ENCODE results near the gene ADAMTS12. TPM values are rescaled to one million over a fixed set of nuclear protein-coding genes. Genes with fewer than 3 reads are reported as not detected.

The ADAMTS12 gene
- total and polyA plus RNA-seq, 7 experiments from 2014 or later = not detected

GRCh38 chr5:33628796-33629195 lies 263.0 kb downstream of the ADAMTS12 start:
- Mint-ChIP-seq H3K27ac (no peak overlapping the region), H3K4me1 (no peaks in the 10 kb centered on the region), H3K4me3 (no peak overlapping the region), H3K9me3 (peaks cover 0 to 18% (median 2%) of the 10 kb centered on the region in 11 donors), H3K27me3 (peaks cover 0 to 9% (median under 1%) of the 10 kb centered on the region in 5 donors), H3K36me3 (no peaks in the 10 kb centered on the region)
- no peaks in the 10 kb centered on the region for H3K27me3 ChIP-seq (ENCODE audit: control insufficient read depth in 2 of 2, insufficient read depth in 2 of 2, low read length in 2 of 2)
- H3K4me3 ChIP-seq (ENCODE audit: low read length) = no peak overlapping the region
- DNase-seq (no peak), ATAC-seq (no peak)
- intact Hi-C loops (cut with micrococcal nuclease) = no loop called here
- CTCF ChIA-PET = no interaction called here
- no peaks in the 10 kb centered on the region for H3K36me3 ChIP-seq (ENCODE audit: control insufficient read depth in 2 of 3, insufficient read depth in 3 of 3, low read length in 3 of 3)
- no peak overlapping the region for H3K27ac ChIP-seq (ENCODE audit: low read depth, low read length)
- POLR2A ChIA-PET = no interaction called here
- no peaks in the 10 kb centered on the region for H3K9me3 ChIP-seq (ENCODE audit: control insufficient read depth in 2 of 3, low read length in 3 of 3)
- no peaks in the 10 kb centered on the region for H3K4me1 ChIP-seq (ENCODE audit: control insufficient read depth in 2 of 2, insufficient read depth in 2 of 2, low read length in 2 of 2)

GRCh38 chr5:33621514-33621913 lies 270.3 kb downstream of the ADAMTS12 start:
- H3K36me3 Mint-ChIP-seq = no peaks in the 10 kb centered on the region
- Histone ChIP-seq H3K4me3 (ENCODE audit: low read length) (no peak overlapping the region), H3K36me3 (ENCODE audit: control insufficient read depth in 2 of 3, insufficient read depth in 3 of 3, low read length in 3 of 3) (no peaks in the 10 kb centered on the region), H3K27me3 (ENCODE audit: control insufficient read depth in 2 of 2, insufficient read depth in 2 of 2, low read length in 2 of 2) (no peaks in the 10 kb centered on the region), H3K4me1 (ENCODE audit: control insufficient read depth in 2 of 2, insufficient read depth in 2 of 2, low read length in 2 of 2) (no peaks in the 10 kb centered on the region), H3K9me3 (ENCODE audit: control insufficient read depth in 2 of 3, low read length in 3 of 3) (no peaks in the 10 kb centered on the region), H3K27ac (ENCODE audit: low read depth, low read length) (no peak overlapping the region)
- ATAC-seq (no peak), DNase-seq (no peak)
- peaks cover 0 to 4% (median 0%) of the 10 kb centered on the region in 11 donors for H3K9me3 Mint-ChIP-seq
- no peak overlapping the region for H3K27ac Mint-ChIP-seq
- no peak overlapping the region for H3K4me3 Mint-ChIP-seq
- CTCF ChIA-PET = no interaction called here
- H3K4me1 Mint-ChIP-seq = no peaks in the 10 kb centered on the region
- intact Hi-C loops (cut with micrococcal nuclease) = no loop called here
- peaks cover 0 to 23% (median 8%) of the 10 kb centered on the region in 5 donors for H3K27me3 Mint-ChIP-seq
- POLR2A ChIA-PET = no interaction called here

DNA sequence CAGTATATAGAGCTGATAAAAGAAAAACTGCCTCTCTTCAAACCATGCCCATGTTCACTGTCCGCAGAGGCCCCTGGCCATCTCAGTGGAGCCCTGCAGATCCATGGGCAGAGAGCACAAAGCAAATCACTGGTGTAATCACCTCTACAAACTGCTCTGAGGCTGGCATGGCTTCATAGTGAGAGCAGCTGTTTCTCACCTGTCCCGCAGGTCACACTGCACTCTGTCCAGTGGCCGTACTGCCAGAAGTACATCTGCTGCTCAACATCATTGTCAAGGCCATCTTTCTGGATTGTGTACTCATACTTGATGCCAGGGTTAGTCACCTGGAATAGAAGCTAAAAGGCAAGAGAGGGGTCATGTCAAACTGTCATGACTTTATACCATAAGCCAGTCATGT lies 277.8 kb downstream of the ADAMTS12 start:
- intact Hi-C loops (cut with micrococcal nuclease) = no loop called here
- Mint-ChIP-seq H3K36me3 (no peaks in the 10 kb centered on the region), H3K4me3 (no peak overlapping the region), H3K4me1 (no peaks in the 10 kb centered on the region), H3K27ac (no peak overlapping the region), H3K9me3 (no peaks in the 10 kb centered on the region), H3K27me3 (no peaks in the 10 kb centered on the region)
- CTCF ChIA-PET = interaction anchor here (0.6 kb wide), 1 partner anchor 382 kb away, joined by 3 read pairs; no protein-coding TSS in a partner anchor
- Histone ChIP-seq H3K4me1 (ENCODE audit: control insufficient read depth in 2 of 2, insufficient read depth in 2 of 2, low read length in 2 of 2) (no peaks in the 10 kb centered on the region), H3K36me3 (ENCODE audit: control insufficient read depth in 2 of 3, insufficient read depth in 3 of 3, low read length in 3 of 3) (no peaks in the 10 kb centered on the region), H3K27me3 (ENCODE audit: control insufficient read depth in 2 of 2, insufficient read depth in 2 of 2, low read length in 2 of 2) (no peaks in the 10 kb centered on the region), H3K27ac (ENCODE audit: low read depth, low read length) (no peak overlapping the region), H3K9me3 (ENCODE audit: control insufficient read depth in 2 of 3, low read length in 3 of 3) (no peaks in the 10 kb centered on the region), H3K4me3 (ENCODE audit: low read length) (no peak overlapping the region)
- POLR2A ChIA-PET = no interaction called here
- no peak for ATAC-seq
- DNase-seq = no peak

GRCh38 chr5:33612386-33612785 lies 279.4 kb downstream of the ADAMTS12 start:
- ATAC-seq (no peak), DNase-seq (no peak)
- H3K9me3 Mint-ChIP-seq = no peaks in the 10 kb centered on the region
- no peaks in the 10 kb centered on the region for H3K36me3 ChIP-seq (ENCODE audit: control insufficient read depth in 2 of 3, insufficient read depth in 3 of 3, low read length in 3 of 3)
- no peaks in the 10 kb centered on the region for H3K27me3 ChIP-seq (ENCODE audit: control insufficient read depth in 2 of 2, insufficient read depth in 2 of 2, low read length in 2 of 2)
- intact Hi-C loops (cut with micrococcal nuclease) = no loop called here
- no peaks in the 10 kb centered on the region for H3K4me1 ChIP-seq (ENCODE audit: control insufficient read depth in 2 of 2, insufficient read depth in 2 of 2, low read length in 2 of 2)
- no peak overlapping the region for H3K27ac ChIP-seq (ENCODE audit: low read depth, low read length)
- H3K4me1 Mint-ChIP-seq = no peaks in the 10 kb centered on the region
- no peak overlapping the region for H3K4me3 Mint-ChIP-seq
- H3K9me3 ChIP-seq (ENCODE audit: control insufficient read depth in 2 of 3, low read length in 3 of 3) = no peaks in the 10 kb centered on the region
- H3K4me3 ChIP-seq (ENCODE audit: low read length) = no peak overlapping the region
- H3K27me3 Mint-ChIP-seq = peaks cover 0 to 11% (median 0%) of the 10 kb centered on the region in 5 donors
- CTCF ChIA-PET = no interaction called here
- no peaks in the 10 kb centered on the region for H3K36me3 Mint-ChIP-seq
- POLR2A ChIA-PET = no interaction called here
- H3K27ac Mint-ChIP-seq = no peak overlapping the region

GRCh38 chr5:33611877-33612276 lies 279.9 kb downstream of the ADAMTS12 start:
- no peaks in the 10 kb centered on the region for H3K9me3 ChIP-seq (ENCODE audit: control insufficient read depth in 2 of 3, low read length in 3 of 3)
- POLR2A ChIA-PET = no interaction called here
- H3K27me3 ChIP-seq (ENCODE audit: control insufficient read depth in 2 of 2, insufficient read depth in 2 of 2, low read length in 2 of 2) = no peaks in the 10 kb centered on the region
- H3K36me3 ChIP-seq (ENCODE audit: control insufficient read depth in 2 of 3, insufficient read depth in 3 of 3, low read length in 3 of 3) = no peaks in the 10 kb centered on the region
- H3K36me3 Mint-ChIP-seq = no peaks in the 10 kb centered on the region
- H3K4me1 ChIP-seq (ENCODE audit: control insufficient read depth in 2 of 2, insufficient read depth in 2 of 2, low read length in 2 of 2) = no peaks in the 10 kb centered on the region
- H3K27ac ChIP-seq (ENCODE audit: low read depth, low read length) = no peak overlapping the region
- no peak for ATAC-seq
- H3K4me3 ChIP-seq (ENCODE audit: low read length) = no peak overlapping the region
- intact Hi-C loops (cut with micrococcal nuclease) = no loop called here
- no peaks in the 10 kb centered on the region for H3K9me3 Mint-ChIP-seq
- no peak for DNase-seq
- peaks cover 0 to 11% (median 0%) of the 10 kb centered on the region in 5 donors for H3K27me3 Mint-ChIP-seq
- CTCF ChIA-PET = no interaction called here
- H3K4me3 Mint-ChIP-seq = no peak overlapping the region
- no peak overlapping the region for H3K27ac Mint-ChIP-seq
- H3K4me1 Mint-ChIP-seq = no peaks in the 10 kb centered on the region

DNA sequence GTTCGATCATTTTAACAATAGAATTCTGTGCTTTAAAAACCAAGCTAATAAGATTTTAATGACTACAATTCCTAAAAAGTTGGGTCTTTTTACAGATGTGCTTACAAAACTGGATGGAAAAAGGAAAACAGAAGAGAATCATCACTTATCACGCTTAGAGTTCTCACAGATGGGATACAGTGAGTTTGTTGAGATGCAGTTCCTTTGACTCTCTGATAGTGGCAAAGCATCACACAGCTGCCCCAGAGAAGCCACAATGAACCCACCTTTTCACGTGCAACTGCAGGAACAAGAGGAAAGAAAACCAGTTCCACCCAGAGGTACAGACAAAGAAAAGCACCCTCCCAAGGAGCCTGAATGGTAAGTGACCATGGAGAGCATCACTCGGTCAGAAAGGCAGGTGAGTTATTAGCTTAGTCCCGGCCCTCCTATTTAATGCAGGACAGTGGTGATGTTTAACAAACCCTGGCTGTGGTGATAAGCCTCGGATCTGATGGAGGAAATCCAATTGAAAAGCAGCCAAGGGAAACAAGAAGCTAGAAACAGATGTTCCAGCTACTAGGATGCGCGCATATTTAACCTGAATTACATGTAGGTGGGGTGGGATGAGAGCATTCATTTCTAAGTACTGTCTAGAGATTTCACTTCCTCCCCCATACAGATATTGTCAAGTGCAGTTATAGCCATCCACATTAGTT lies 283.3 kb downstream of the ADAMTS12 start:
- H3K36me3 ChIP-seq (ENCODE audit: control insufficient read depth in 2 of 3, insufficient read depth in 3 of 3, low read length in 3 of 3) = no peaks in the 10 kb centered on the region
- POLR2A ChIA-PET = interaction anchor here (0.8 kb wide), 1 partner anchor 13 kb away, joined by 5 read pairs; no protein-coding TSS in a partner anchor
- H3K4me3 Mint-ChIP-seq = no peak overlapping the region
- H3K9me3 ChIP-seq (ENCODE audit: control insufficient read depth in 2 of 3, low read length in 3 of 3) = no peaks in the 10 kb centered on the region
- peaks cover 0 to 11% (median 4%) of the 10 kb centered on the region in 5 donors for H3K27me3 Mint-ChIP-seq
- H3K4me1 ChIP-seq (ENCODE audit: control insufficient read depth in 2 of 2, insufficient read depth in 2 of 2, low read length in 2 of 2) = no peaks in the 10 kb centered on the region
- no peaks in the 10 kb centered on the region for H3K9me3 Mint-ChIP-seq
- H3K4me3 ChIP-seq (ENCODE audit: low read length) = no peak overlapping the region
- ATAC-seq (no peak), DNase-seq (no peak)
- H3K36me3 Mint-ChIP-seq = no peaks in the 10 kb centered on the region
- H3K27me3 ChIP-seq (ENCODE audit: control insufficient read depth in 2 of 2, insufficient read depth in 2 of 2, low read length in 2 of 2) = no peaks in the 10 kb centered on the region
- intact Hi-C loops (cut with micrococcal nuclease) = no loop called here
- H3K27ac Mint-ChIP-seq = no peak overlapping the region
- CTCF ChIA-PET = no interaction called here
- H3K27ac ChIP-seq (ENCODE audit: low read depth, low read length) = no peak overlapping the region
- no peaks in the 10 kb centered on the region for H3K4me1 Mint-ChIP-seq

DNA sequence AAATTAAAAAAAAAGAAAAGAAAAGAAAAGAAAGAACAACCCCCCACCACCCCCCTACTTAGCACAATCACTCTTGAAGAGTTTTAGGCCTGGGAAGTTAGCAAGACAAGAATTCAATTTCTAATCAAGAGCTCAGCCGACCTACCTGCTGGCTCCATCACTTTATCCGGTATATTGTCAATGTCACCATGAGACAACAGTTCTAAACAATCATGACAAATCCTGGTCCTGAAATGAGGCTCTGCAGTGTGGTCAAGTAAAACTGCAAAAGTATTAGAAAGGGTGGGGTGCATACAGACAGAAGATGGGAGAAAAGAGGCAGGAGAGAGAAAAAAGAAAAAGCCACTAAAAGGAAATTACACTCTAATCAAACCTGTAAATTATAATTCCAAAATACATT lies 287.3 kb downstream of the ADAMTS12 start:
- Mint-ChIP-seq H3K4me1 (no peaks in the 10 kb centered on the region), H3K9me3 (no peaks in the 10 kb centered on the region), H3K4me3 (no peak overlapping the region), H3K27ac (no peak overlapping the region), H3K36me3 (no peaks in the 10 kb centered on the region), H3K27me3 (peaks cover 0 to 14% (median 9%) of the 10 kb centered on the region in 5 donors)
- H3K4me1 ChIP-seq (ENCODE audit: control insufficient read depth in 2 of 2, insufficient read depth in 2 of 2, low read length in 2 of 2) = no peaks in the 10 kb centered on the region
- no peaks in the 10 kb centered on the region for H3K36me3 ChIP-seq (ENCODE audit: control insufficient read depth in 2 of 3, insufficient read depth in 3 of 3, low read length in 3 of 3)
- H3K4me3 ChIP-seq (ENCODE audit: low read length) = no peak overlapping the region
- DNase-seq = no peak
- POLR2A ChIA-PET = no interaction called here
- H3K27me3 ChIP-seq (ENCODE audit: control insufficient read depth in 2 of 2, insufficient read depth in 2 of 2, low read length in 2 of 2) = no peaks in the 10 kb centered on the region
- ATAC-seq = no peak
- no peak overlapping the region for H3K27ac ChIP-seq (ENCODE audit: low read depth, low read length)
- H3K9me3 ChIP-seq (ENCODE audit: control insufficient read depth in 2 of 3, low read length in 3 of 3) = no peaks in the 10 kb centered on the region
- CTCF ChIA-PET = no interaction called here
- intact Hi-C loops (cut with micrococcal nuclease) = no loop called here
